K562 treated with DMSO at 1 percent for 12 hours (cell line): Measurements from ENCODE around the gene NFIL3. TPM values are rescaled to one million over a fixed set of nuclear protein-coding genes. Genes with fewer than 3 reads are reported as not detected.

Source experiments
- total RNA-seq: library from RNA; unstranded; fragments of 300-600 nt; gene quantifications from 2 replicates; pipeline ENCODE4 v1.2.3, GENCODE V29; 2022; ENCODE audit not compliant: insufficient read depth

Gene NFIL3, protein sequence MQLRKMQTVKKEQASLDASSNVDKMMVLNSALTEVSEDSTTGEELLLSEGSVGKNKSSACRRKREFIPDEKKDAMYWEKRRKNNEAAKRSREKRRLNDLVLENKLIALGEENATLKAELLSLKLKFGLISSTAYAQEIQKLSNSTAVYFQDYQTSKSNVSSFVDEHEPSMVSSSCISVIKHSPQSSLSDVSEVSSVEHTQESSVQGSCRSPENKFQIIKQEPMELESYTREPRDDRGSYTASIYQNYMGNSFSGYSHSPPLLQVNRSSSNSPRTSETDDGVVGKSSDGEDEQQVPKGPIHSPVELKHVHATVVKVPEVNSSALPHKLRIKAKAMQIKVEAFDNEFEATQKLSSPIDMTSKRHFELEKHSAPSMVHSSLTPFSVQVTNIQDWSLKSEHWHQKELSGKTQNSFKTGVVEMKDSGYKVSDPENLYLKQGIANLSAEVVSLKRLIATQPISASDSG
- 16.2 and 32.5 TPM in 2 replicates for total RNA-seq

DNA sequence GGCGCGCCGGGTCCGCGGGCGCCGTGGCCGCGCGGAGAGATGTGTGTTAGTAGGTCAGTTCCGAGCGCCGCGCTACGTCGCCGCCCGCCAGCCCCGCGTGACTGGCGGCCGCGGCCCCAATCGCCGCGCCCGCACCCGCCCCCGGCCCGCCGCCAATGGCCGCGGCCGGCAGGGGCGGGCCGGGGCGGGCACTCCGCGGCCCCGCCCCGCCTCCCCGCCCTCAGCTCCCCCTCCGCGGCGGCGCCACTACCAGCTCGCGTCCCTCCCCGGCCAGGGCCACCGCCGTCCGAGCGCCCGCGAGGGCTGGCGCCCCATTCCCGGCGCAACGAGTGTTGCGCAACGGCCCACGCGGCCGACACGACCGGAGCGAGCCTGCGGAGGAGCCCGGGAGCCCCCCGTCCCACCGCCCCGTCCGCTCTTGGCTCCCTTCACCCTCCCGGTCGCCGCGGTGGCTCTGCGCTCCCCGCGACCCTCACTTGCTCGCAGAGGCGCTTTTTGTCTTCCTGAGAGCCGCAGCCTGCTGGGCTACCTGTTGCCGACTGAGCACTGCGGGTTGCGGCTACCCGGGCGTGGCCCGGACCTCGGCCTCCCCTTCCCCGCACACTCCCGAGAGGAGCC lies at the start of gene NFIL3:
Gene NFIL3, minus strand, starts transcription at position 48 of the 618 bp plus-strand sequence. CDS start 13,098 bp downstream, outside the sequence.

DNA sequence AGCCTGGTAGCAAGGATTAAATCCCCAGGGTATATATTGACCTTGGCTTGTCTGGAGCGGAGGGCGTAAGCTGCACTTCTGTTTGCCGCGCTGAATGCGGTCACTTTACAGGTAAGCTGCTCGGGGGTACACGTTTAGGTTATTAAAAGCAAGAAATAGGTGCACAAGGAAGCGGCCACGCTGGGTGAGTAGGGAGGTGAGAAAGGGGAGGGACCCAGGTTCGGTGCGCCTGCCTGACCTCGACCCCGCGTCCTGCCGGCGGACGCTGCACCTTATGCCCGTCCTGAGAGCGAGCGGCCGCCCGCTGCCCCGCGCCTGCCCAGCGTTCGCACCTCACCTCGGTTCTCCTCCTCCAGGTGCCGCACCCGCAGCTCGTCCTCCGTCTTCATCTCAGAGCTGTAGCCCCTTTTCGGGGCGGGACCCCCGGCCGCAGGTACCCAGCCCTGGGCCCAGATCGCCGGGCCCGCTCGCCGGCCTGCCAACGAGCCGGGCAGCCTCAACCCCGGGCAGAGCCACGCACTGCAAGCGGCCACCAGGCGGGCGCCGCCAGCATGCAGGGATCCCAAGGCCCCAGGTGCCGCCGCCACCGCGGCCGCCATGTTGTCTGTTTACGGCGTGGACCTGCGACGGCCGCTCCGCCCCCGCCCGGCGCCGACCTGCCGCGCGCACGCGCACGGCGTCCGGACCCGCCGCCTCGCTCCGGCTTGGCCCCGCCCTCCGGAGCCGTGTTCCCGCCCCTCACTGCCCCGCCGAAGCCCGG lies 62.2 kb downstream of the NFIL3 start, which contains the start of gene AUH:
Gene AUH, minus strand, starts transcription at position 628 of the 760 bp plus-strand sequence. Its CDS starts 29 bp downstream, at position 599.

Other genes starting within 250 kb of the NFIL3 start
- gene AUH, start 61.9 kb downstream of the NFIL3 start, total RNA-seq, result 1.9 and 5.5 TPM in 2 replicates